ENCODE measurements around the gene TYSND1. TPM values are rescaled to one million over a fixed set of nuclear protein-coding genes. Genes with fewer than 3 reads are reported as not detected.

Gene TYSND1
- total RNA-seq, 1 experiment from 2014 or later: 39.3 TPM

- intact Hi-C loops (cut with micrococcal nuclease; ENCODE audit: unreplicated experiment) (no loop called here), in situ Hi-C loops (cut with HindIII; ENCODE audit: low pct_unique_long_range_greater_than_20kb, low sequenced_read_pairs) (no loop called here)
- ATAC-seq: no peak
- no peak for DNase-seq (ENCODE audit: low read depth, low spot score)
- POLR2A ChIA-PET: no interaction called here
- H3K27me3 ChIP-seq (ENCODE audit: control insufficient read depth, insufficient read depth, low read length): no peaks in the 10 kb centered on the region
- H3K27ac ChIP-seq (ENCODE audit: low read length): no peak overlapping the region
- BruUV-seq (replicated peaks): TSS peak; percentile 30
- CTCF ChIA-PET: no interaction called here
- H3K9me3 ChIP-seq (ENCODE audit: control insufficient read depth, insufficient read depth, low read depth, low read length): no peaks in the 10 kb centered on the region
- no peaks in the 10 kb centered on the region for H3K36me3 ChIP-seq (ENCODE audit: control insufficient read depth, insufficient read depth, low read length)
- peaks cover 5% of the 10 kb centered on the region for H3K4me1 ChIP-seq (ENCODE audit: control insufficient read depth, insufficient read depth, low read length)
- no peak overlapping the region for H3K4me3 ChIP-seq (ENCODE audit: low read depth in 2 of 2, low read length in 2 of 2)
- no peak for TF ChIP-seq TCF7L2 (IDR thresholded peaks at IDR 0.05; ENCODE audit: low read depth, low read length)
- TF ChIP-seq, protein P1, sequence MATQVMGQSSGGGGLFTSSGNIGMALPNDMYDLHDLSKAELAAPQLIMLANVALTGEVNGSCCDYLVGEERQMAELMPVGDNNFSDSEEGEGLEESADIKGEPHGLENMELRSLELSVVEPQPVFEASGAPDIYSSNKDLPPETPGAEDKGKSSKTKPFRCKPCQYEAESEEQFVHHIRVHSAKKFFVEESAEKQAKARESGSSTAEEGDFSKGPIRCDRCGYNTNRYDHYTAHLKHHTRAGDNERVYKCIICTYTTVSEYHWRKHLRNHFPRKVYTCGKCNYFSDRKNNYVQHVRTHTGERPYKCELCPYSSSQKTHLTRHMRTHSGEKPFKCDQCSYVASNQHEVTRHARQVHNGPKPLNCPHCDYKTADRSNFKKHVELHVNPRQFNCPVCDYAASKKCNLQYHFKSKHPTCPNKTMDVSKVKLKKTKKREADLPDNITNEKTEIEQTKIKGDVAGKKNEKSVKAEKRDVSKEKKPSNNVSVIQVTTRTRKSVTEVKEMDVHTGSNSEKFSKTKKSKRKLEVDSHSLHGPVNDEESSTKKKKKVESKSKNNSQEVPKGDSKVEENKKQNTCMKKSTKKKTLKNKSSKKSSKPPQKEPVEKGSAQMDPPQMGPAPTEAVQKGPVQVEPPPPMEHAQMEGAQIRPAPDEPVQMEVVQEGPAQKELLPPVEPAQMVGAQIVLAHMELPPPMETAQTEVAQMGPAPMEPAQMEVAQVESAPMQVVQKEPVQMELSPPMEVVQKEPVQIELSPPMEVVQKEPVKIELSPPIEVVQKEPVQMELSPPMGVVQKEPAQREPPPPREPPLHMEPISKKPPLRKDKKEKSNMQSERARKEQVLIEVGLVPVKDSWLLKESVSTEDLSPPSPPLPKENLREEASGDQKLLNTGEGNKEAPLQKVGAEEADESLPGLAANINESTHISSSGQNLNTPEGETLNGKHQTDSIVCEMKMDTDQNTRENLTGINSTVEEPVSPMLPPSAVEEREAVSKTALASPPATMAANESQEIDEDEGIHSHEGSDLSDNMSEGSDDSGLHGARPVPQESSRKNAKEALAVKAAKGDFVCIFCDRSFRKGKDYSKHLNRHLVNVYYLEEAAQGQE (IDR thresholded peaks at IDR 0.05; ENCODE audit: insufficient read depth in 1 of 2, low read depth in 2 of 2, low read length in 1 of 2): no peak
- no peak for TF ChIP-seq SIN3A (IDR thresholded peaks at IDR 0.05; ENCODE audit: borderline replicate concordance, insufficient read depth, low read depth, low read length)
- no peak for TF ChIP-seq POLR2AphosphoS5 (IDR thresholded peaks at IDR 0.05; ENCODE audit: low read depth, low read length)
- no peak for TF ChIP-seq CTCF (IDR thresholded peaks at IDR 0.05)
These were observed 6.2 kb downstream of the TYSND1 start for GRCh38 chr10:70140297-70140696.

DNA sequence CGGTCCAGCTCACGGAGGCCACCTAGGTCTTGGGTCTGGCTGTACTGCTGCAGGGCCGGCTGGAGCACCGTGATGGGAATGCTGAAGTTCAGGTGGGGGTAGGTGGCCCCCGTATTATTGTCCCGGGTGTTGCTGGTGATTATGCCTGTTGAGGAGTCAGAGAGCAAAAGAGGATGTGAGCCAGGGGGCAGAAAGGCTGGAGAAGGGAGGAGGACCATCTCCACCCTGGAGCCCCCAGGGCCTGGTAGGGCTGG, 6.6 kb downstream of the TYSND1 start:
- Histone ChIP-seq H3K4me1 (ENCODE audit: control insufficient read depth, insufficient read depth, low read length) (peaks cover 2% of the 10 kb centered on the region), H3K36me3 (ENCODE audit: control insufficient read depth, insufficient read depth, low read length) (no peaks in the 10 kb centered on the region), H3K27ac (ENCODE audit: low read length) (no peak overlapping the region), H3K4me3 (ENCODE audit: low read depth in 2 of 2, low read length in 2 of 2) (no peak overlapping the region), H3K27me3 (ENCODE audit: control insufficient read depth, insufficient read depth, low read length) (no peaks in the 10 kb centered on the region), H3K9me3 (ENCODE audit: control insufficient read depth, insufficient read depth, low read depth, low read length) (no peaks in the 10 kb centered on the region)
- ATAC-seq (no peak), DNase-seq (ENCODE audit: low read depth, low spot score) (no peak)
- in situ Hi-C loops (cut with HindIII; ENCODE audit: low pct_unique_long_range_greater_than_20kb, low sequenced_read_pairs) (no loop called here), intact Hi-C loops (cut with micrococcal nuclease; ENCODE audit: unreplicated experiment) (no loop called here)
- CTCF ChIA-PET: no interaction called here
- POLR2A ChIA-PET: no interaction called here
- TF ChIP-seq POLR2AphosphoS5 (IDR thresholded peaks at IDR 0.05; ENCODE audit: low read depth, low read length) (no peak), SIN3A (IDR thresholded peaks at IDR 0.05; ENCODE audit: borderline replicate concordance, insufficient read depth, low read depth, low read length) (no peak), TCF7L2 (IDR thresholded peaks at IDR 0.05; ENCODE audit: low read depth, low read length) (no peak), CTCF (IDR thresholded peaks at IDR 0.05) (no peak)
- TF ChIP-seq, protein P1 (IDR thresholded peaks at IDR 0.05; ENCODE audit: insufficient read depth in 1 of 2, low read depth in 2 of 2, low read length in 1 of 2): no peak
- BruUV-seq (replicated peaks): no TSS peak

Data from Panc1 (cell line).